A673 (cell line): ENCODE data around the gene NRP2.

Experiments
- CTCF ChIP-seq: fragments of 300-800, 200-600 bp; sonication (generic); conservative IDR thresholded peaks from 2 replicates; pipeline ENCODE4 v1.5.1; 2017; ENCODE audit warnings: low read depth, mild to moderate bottlenecking, antibody characterized with exemption, low read length, moderate library complexity, mixed read lengths
- EZH2 ChIP-seq: fragments of 200-600 bp; sonication (generic); IDR thresholded peaks from 2 replicates; pipeline ENCODE4 v1.6.1; 2017; ENCODE audit warnings: borderline replicate concordance, low read depth, mild to moderate bottlenecking, mixed read lengths, antibody characterized with exemption, low read length; ENCODE audit not compliant: poor library complexity, severe bottlenecking

- TF ChIP-seq CTCF = no peak
- no peak for TF ChIP-seq EZH2
Measured at GRCh38 chr2:205767617-205768016, 85.3 kb downstream of the NRP2 start.
